HEK293T (cell line): ENCODE data around the gene SYCP3.

ENCODE experiments used
- CTCF ChIA-PET: fragments of 350-600 bp; formaldehyde crosslinking; extraction: SDS; loops from one replicate; lab custom pipeline; 2021; ENCODE audit warnings: antibody characterized with exemption, inconsistent platforms; lab: Yijun Ruan, JAX
- POLR2A ChIA-PET: fragments of 350-600 bp; formaldehyde crosslinking; extraction: SDS; loops from one replicate; lab custom pipeline; 2020; ENCODE audit warnings: antibody characterized with exemption, inconsistent platforms; lab: Yijun Ruan, JAX
- DNase-seq: peaks from one replicate; pipeline ENCODE4 v3.0.0; 2012; ENCODE audit warnings: mixed read lengths; ENCODE audit errors: extremely low spot score
- ARNT ChIP-seq: fragments of 450-650 bp; IDR thresholded peaks from 2 replicates; pipeline ENCODE4 v1.6.1; 2017; ENCODE audit warnings: mild to moderate bottlenecking
- BHLHE40 ChIP-seq: fragments of 450-650 bp; IDR thresholded peaks from 2 replicates; pipeline ENCODE4 v1.6.1; 2016; ENCODE audit warnings: mild to moderate bottlenecking, moderate library complexity, borderline replicate concordance
- CTBP1 ChIP-seq: fragments of 450-650 bp; IDR thresholded peaks from 2 replicates; pipeline ENCODE4 v1.6.1; 2016; ENCODE audit warnings: borderline replicate concordance
- ELF4 ChIP-seq: fragments of 450-650 bp; IDR thresholded peaks from 2 replicates; pipeline ENCODE4 v1.6.1; 2017; ENCODE audit warnings: antibody characterized with exemption
- FOXA1 ChIP-seq: fragments of 450-650 bp; IDR thresholded peaks from 2 replicates; pipeline ENCODE4 v1.6.1; 2016; ENCODE audit warnings: mild to moderate bottlenecking
- FOXK2 ChIP-seq: fragments of 450-650 bp; IDR thresholded peaks from 2 replicates; pipeline ENCODE4 v1.6.1; 2016; ENCODE audit warnings: mild to moderate bottlenecking
- FOXM1 ChIP-seq: fragments of 450-650 bp; IDR thresholded peaks from 2 replicates; pipeline ENCODE4 v1.6.1; 2017; ENCODE audit warnings: mild to moderate bottlenecking, borderline replicate concordance
- HDGF ChIP-seq: fragments of 450-650 bp; IDR thresholded peaks from 2 replicates; pipeline ENCODE4 v1.6.1; 2017; ENCODE audit warnings: antibody characterized with exemption, borderline replicate concordance
- L3MBTL2 ChIP-seq: fragments of 450-650 bp; conservative IDR thresholded peaks from 2 replicates; pipeline ENCODE4 v1.6.1; 2016; ENCODE audit warnings: mild to moderate bottlenecking
- LEF1 ChIP-seq: fragments of 450-650 bp; IDR thresholded peaks from 2 replicates; pipeline ENCODE4 v1.6.1; 2017; ENCODE audit warnings: mild to moderate bottlenecking, borderline replicate concordance
- NFRKB ChIP-seq: fragments of 450-650 bp; IDR thresholded peaks from 2 replicates; pipeline ENCODE4 v1.6.1; 2016; ENCODE audit warnings: mild to moderate bottlenecking, moderate library complexity
- PKNOX1 ChIP-seq: fragments of 450-650 bp; IDR thresholded peaks from 2 replicates; pipeline ENCODE4 v1.6.1; 2016
- SP1 ChIP-seq: fragments of 450-650 bp; IDR thresholded peaks from 2 replicates; pipeline ENCODE4 v1.6.1; 2017
- SUZ12 ChIP-seq: fragments of 450-650 bp; IDR thresholded peaks from 2 replicates; pipeline ENCODE4 v1.6.1; 2016; ENCODE audit warnings: mild to moderate bottlenecking
- TARDBP ChIP-seq: fragments of 450-650 bp; IDR thresholded peaks from 2 replicates; pipeline ENCODE4 v1.6.1; 2016
- ZNF384 ChIP-seq: fragments of 450-650 bp; IDR thresholded peaks from 2 replicates; pipeline ENCODE4 v1.6.1; 2016

Gene SYCP3

GRCh38 chr12:101780599-101780998, 41.3 kb upstream of the SYCP3 start:
- ChIA-PET POLR2A (interaction anchor here (0.9 kb wide), 1 partner anchor 50 kb away, joined by 3 read pairs; the partner anchor contains the start of gene GNPTAB), CTCF (interaction anchor here (1.2 kb wide), 1 partner anchor 59 kb away, joined by 3 read pairs; no protein-coding TSS in a partner anchor)
- DNase-seq: no peak
- TF ChIP-seq FOXM1 (no peak), CTBP1 (no peak), LEF1 (no peak), PKNOX1 (no peak), BHLHE40 (no peak), TARDBP (no peak), ARNT (no peak), SP1 (no peak)

GRCh38 chr12:101779626-101780025, 40.4 kb upstream of the SYCP3 start:
- TF ChIP-seq L3MBTL2: no peak
- no peak for TF ChIP-seq ZNF384
- no peak for TF ChIP-seq PKNOX1
- no peak for TF ChIP-seq LEF1
- no peak for TF ChIP-seq NFRKB
- TF ChIP-seq HDGF: no peak
- TF ChIP-seq SP1: no peak
- no peak for TF ChIP-seq FOXM1
- TF ChIP-seq BHLHE40: no peak
- no peak for TF ChIP-seq ELF4
- POLR2A ChIA-PET: interaction anchor here (0.9 kb wide), 1 partner anchor 51 kb away, joined by 3 read pairs; the partner anchor contains the start of gene GNPTAB
- CTCF ChIA-PET: interaction anchor here (1.0 kb wide), 1 partner anchor 51 kb away, joined by 3 read pairs; no protein-coding TSS in a partner anchor
- no peak for DNase-seq

DNA sequence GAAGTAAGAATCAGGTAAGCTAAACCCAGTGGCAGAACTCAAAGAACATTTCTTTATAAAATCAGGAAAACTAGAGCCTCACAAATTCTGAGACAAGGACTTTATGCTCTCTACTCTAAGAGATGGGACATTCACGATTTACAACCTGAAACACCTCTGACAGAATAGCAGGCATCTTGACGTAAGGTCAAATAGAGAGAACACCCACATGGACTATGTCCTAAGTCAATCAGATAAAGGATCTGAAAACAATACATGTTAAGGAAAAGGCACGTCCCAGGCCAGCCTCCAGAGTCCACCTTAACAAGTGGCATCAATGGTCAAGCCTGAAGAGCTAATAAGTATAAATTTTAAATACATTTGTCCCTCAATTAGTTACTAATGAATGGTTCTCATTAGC, 39.9 kb upstream of the SYCP3 start:
- DNase-seq: no peak
- TF ChIP-seq ZNF384: no peak
- no peak for TF ChIP-seq FOXA1
- no peak for TF ChIP-seq ELF4
- TF ChIP-seq HDGF: no peak
- no peak for TF ChIP-seq L3MBTL2
- no peak for TF ChIP-seq LEF1
- no peak for TF ChIP-seq FOXK2
- TF ChIP-seq NFRKB: no peak
- no peak for TF ChIP-seq ARNT
- POLR2A ChIA-PET: no interaction called here
- CTCF ChIA-PET: interaction anchor here (1.0 kb wide), 1 partner anchor 51 kb away, joined by 3 read pairs; no protein-coding TSS in a partner anchor

DNA sequence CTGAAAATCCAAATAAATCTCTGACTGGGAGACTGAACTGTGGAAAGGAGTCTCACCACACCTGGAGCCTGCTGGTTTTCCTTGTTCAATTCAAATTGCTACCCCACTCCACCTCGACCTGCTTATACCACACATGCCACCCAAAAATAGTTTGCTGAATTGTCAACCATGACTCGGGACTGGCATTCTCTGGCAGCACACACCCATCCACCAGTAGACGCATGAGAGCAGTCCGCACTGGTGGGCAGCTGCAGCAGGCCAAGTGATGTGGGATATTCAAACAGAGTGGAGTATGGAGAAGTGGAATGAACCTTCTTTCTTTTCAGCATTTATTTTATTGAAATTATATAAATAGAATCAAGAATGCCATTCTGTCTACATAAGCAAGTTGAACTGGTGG, 38.7 kb upstream of the SYCP3 start:
- ChIA-PET POLR2A (no interaction called here), CTCF (no interaction called here)
- no peak for DNase-seq
- no peak for TF ChIP-seq TARDBP
- no peak for TF ChIP-seq ZNF384
- no peak for TF ChIP-seq SP1
- TF ChIP-seq FOXK2: no peak
- no peak for TF ChIP-seq ELF4

GRCh38 chr12:101777485-101777884, 38.2 kb upstream of the SYCP3 start:
- TF ChIP-seq SP1: no peak
- TF ChIP-seq L3MBTL2: no peak
- no peak for TF ChIP-seq BHLHE40
- TF ChIP-seq LEF1: no peak
- no peak for TF ChIP-seq PKNOX1
- TF ChIP-seq FOXK2: no peak
- no peak for TF ChIP-seq FOXA1
- no peak for TF ChIP-seq ELF4
- TF ChIP-seq NFRKB: no peak
- no peak for TF ChIP-seq ARNT
- no peak for TF ChIP-seq HDGF
- TF ChIP-seq FOXM1: no peak
- TF ChIP-seq ZNF384: no peak
- TF ChIP-seq CTBP1: no peak
- no peak for TF ChIP-seq SUZ12
- TF ChIP-seq TARDBP: no peak
- CTCF ChIA-PET: interaction anchor here (1.0 kb wide), 1 partner anchor 53 kb away, joined by 3 read pairs; the partner anchor contains the start of gene GNPTAB

GRCh38 chr12:101775816-101776215, 36.6 kb upstream of the SYCP3 start:
- no peak for DNase-seq
- TF ChIP-seq ARNT (no peak), FOXM1 (no peak), ZNF384 (no peak), CTBP1 (no peak), NFRKB (no peak), L3MBTL2 (no peak), FOXK2 (no peak), SP1 (no peak), PKNOX1 (no peak), BHLHE40 (no peak), TARDBP (no peak), HDGF (no peak), LEF1 (no peak), FOXA1 (no peak), ELF4 (no peak), SUZ12 (no peak)
- POLR2A ChIA-PET: no interaction called here
- CTCF ChIA-PET: no interaction called here

More at GRCh38 chr12:101777485-101777884, 38.2 kb upstream of the SYCP3 start:
- DNase-seq: no peak
- POLR2A ChIA-PET: no interaction called here
